CD4-positive, CD25-positive, alpha-beta regulatory T cell (primary cell): ENCODE measurements around the gene RCN2. TPM values are rescaled to one million over a fixed set of nuclear protein-coding genes. Genes with fewer than 3 reads are reported as not detected.

Source experiments
- ATAC-seq, 2 donors: fragments of 150-1000 bp; cut with Tn5 transposase; one replicate each; pipeline ENCODE4 v1.10.0; 2021; ENCODE audit warnings: low read depth in 2 of 2, moderate number of reproducible peaks in 2 of 2, moderate library complexity in 1 of 2
- DNase-seq, 3 donors: peaks; one replicate each; pipeline versions ENCODE4 v3.0.0 to v3.0.0-alpha.2; 2012 to 2022; ENCODE audit warnings: mixed read lengths in 1 of 3
- H3K27ac ChIP-seq: one replicate; pipeline ENCODE4 v1.7.0; 2013; ENCODE audit warnings: mild to moderate bottlenecking, low read length; ENCODE audit not compliant: insufficient read depth, poor library complexity, severe bottlenecking
- H3K27me3 ChIP-seq: one replicate; pipeline ENCODE4 v1.7.0; 2013; ENCODE audit warnings: low read length; ENCODE audit not compliant: control insufficient read depth, insufficient read depth
- H3K36me3 ChIP-seq: one replicate; pipeline ENCODE4 v1.7.0; 2013; ENCODE audit warnings: mild to moderate bottlenecking, low read length, moderate library complexity; ENCODE audit not compliant: control insufficient read depth, insufficient read depth
- H3K4me1 ChIP-seq: 2 replicates; pipeline ENCODE4 v1.7.0; 2013; ENCODE audit warnings: mild to moderate bottlenecking, low read length; ENCODE audit not compliant: insufficient read depth, control insufficient read depth, poor library complexity, severe bottlenecking
- H3K4me3 ChIP-seq: one replicate; pipeline ENCODE4 v1.7.0; 2013; ENCODE audit warnings: low read depth, mild to moderate bottlenecking, low read length, moderate library complexity
- H3K9me3 ChIP-seq, 2 experiments: 1 replicate in 1 of 2; 2 replicates in 1 of 2; pipeline ENCODE4 v1.7.0; 2013; ENCODE audit warnings: low read length in 2 of 2, mild to moderate bottlenecking in 1 of 2, moderate library complexity in 1 of 2; ENCODE audit not compliant: control insufficient read depth in 2 of 2
- H3K27ac Mint-ChIP-seq, 3 donors: one replicate each; pipeline ENCODE4 v1.8.0; 2020 to 2022; ENCODE audit warnings: mild to moderate bottlenecking in 3 of 3, mixed read lengths in 3 of 3, moderate library complexity in 2 of 3
- H3K27me3 Mint-ChIP-seq: one replicate; pipeline ENCODE4 v1.8.0; 2022; ENCODE audit warnings: mild to moderate bottlenecking, mixed read lengths
- H3K36me3 Mint-ChIP-seq: one replicate; pipeline ENCODE4 v1.8.0; 2020; ENCODE audit warnings: mixed read lengths
- H3K4me1 Mint-ChIP-seq, 4 donors: one replicate each; pipeline ENCODE4 v1.8.0; 2020 to 2022; ENCODE audit warnings: mixed read lengths in 4 of 4, mild to moderate bottlenecking in 1 of 4
- H3K4me3 Mint-ChIP-seq, 4 donors: one replicate each; pipeline ENCODE4 v1.8.0; 2020 to 2022; ENCODE audit warnings: mild to moderate bottlenecking in 4 of 4, mixed read lengths in 4 of 4, moderate library complexity in 3 of 4
- H3K9me3 Mint-ChIP-seq, 7 donors: one replicate each; pipeline ENCODE4 v1.8.0; 2020 to 2022; ENCODE audit warnings: mixed read lengths in 7 of 7, mild to moderate bottlenecking in 3 of 7, moderate library complexity in 2 of 7
- polyA plus RNA-seq, 4 donors: library from polyadenylated mRNA; unstranded; fragments of 300-500 nt; fragmentation: Illumina TruSeq; gene quantifications; one replicate each; pipeline ENCODE4 v1.2.3, GENCODE V29; 2021
- total RNA-seq: library from RNA; stranded (reverse); gene quantifications from one replicate; pipeline ENCODE4 v1.2.3, GENCODE V29; 2022

The RCN2 gene
- total and polyA plus RNA-seq, 5 donors from 2014 or later: 17.3 to 47.3 (median 39.5) TPM

- H3K9me3 Mint-ChIP-seq: no peaks in the 10 kb centered on the region
- no peaks in the 10 kb centered on the region for H3K27me3 ChIP-seq
Observed at GRCh38 chr15:76998663-76999285, 67.2 kb downstream of the RCN2 start.

GRCh38 chr15:76999996-77000395 lies 68.4 kb downstream of the RCN2 start:
- H3K27ac ChIP-seq: peak overlapping the region; percentile 53
- H3K4me3 Mint-ChIP-seq: peak overlapping the region in 2 of 4 donors; percentile 11 to 79
- peaks cover 5% of the 10 kb centered on the region for H3K36me3 Mint-ChIP-seq

More at GRCh38 chr15:76998663-76999285, 67.2 kb downstream of the RCN2 start:
- H3K27ac Mint-ChIP-seq: peak overlapping the region; percentile 90 to 96 (median 93)
- peak overlapping the region; percentile 70 for H3K4me3 ChIP-seq
- DNase-seq (no peak), ATAC-seq (no peak)
- H3K4me3 Mint-ChIP-seq: peak overlapping the region; percentile 79 to 97 (median 94)
- no peaks in the 10 kb centered on the region for H3K9me3 ChIP-seq
- peaks cover 18 to 89% (median 50%) of the 10 kb centered on the region in 4 donors for H3K4me1 Mint-ChIP-seq
- H3K36me3 ChIP-seq: peaks cover 17% of the 10 kb centered on the region
- H3K27ac ChIP-seq: peak overlapping the region; percentile 87
- H3K4me1 ChIP-seq: peaks cover 97% of the 10 kb centered on the region
- H3K36me3 Mint-ChIP-seq: no peaks in the 10 kb centered on the region
- H3K27me3 Mint-ChIP-seq: no peaks in the 10 kb centered on the region

GRCh38 chr15:77001351-77001750 lies 69.8 kb downstream of the RCN2 start:
- H3K36me3 Mint-ChIP-seq: peaks cover 11% of the 10 kb centered on the region
- peaks cover 32 to 94% (median 67%) of the 10 kb centered on the region in 4 donors for H3K4me1 Mint-ChIP-seq
- H3K4me3 Mint-ChIP-seq: peak overlapping the region in 2 of 4 donors; percentile 33 to 52
- H3K27ac Mint-ChIP-seq: peak overlapping the region in 1 of 3 donors; percentile 84
- no peaks in the 10 kb centered on the region for H3K27me3 Mint-ChIP-seq
- DNase-seq (no peak), ATAC-seq (no peak)
- H3K9me3 Mint-ChIP-seq: peaks cover 0 to 3% (median 0%) of the 10 kb centered on the region in 7 donors
- H3K4me1 ChIP-seq: peaks cover 81% of the 10 kb centered on the region
- H3K36me3 ChIP-seq: peaks cover 17% of the 10 kb centered on the region
- no peak overlapping the region for H3K4me3 ChIP-seq
- H3K27ac ChIP-seq: peak overlapping the region; percentile 49
- no peaks in the 10 kb centered on the region for H3K27me3 ChIP-seq
- no peaks in the 10 kb centered on the region for H3K9me3 ChIP-seq

More at GRCh38 chr15:76999996-77000395, 68.4 kb downstream of the RCN2 start:
- no peaks in the 10 kb centered on the region for H3K27me3 Mint-ChIP-seq
- H3K4me1 ChIP-seq: peaks cover 92% of the 10 kb centered on the region
- peak overlapping the region in 1 of 3 donors; percentile 47 for H3K27ac Mint-ChIP-seq
- ATAC-seq: no peak
- H3K9me3 ChIP-seq: no peaks in the 10 kb centered on the region
- H3K27me3 ChIP-seq: no peaks in the 10 kb centered on the region
- H3K4me1 Mint-ChIP-seq: peaks cover 22 to 90% (median 55%) of the 10 kb centered on the region in 4 donors
- DNase-seq: no peak
- peak overlapping the region; percentile 15 for H3K4me3 ChIP-seq
- H3K9me3 Mint-ChIP-seq: peaks cover 0 to 3% (median 0%) of the 10 kb centered on the region in 7 donors
- peaks cover 17% of the 10 kb centered on the region for H3K36me3 ChIP-seq

GRCh38 chr15:77001966-77002365 lies 70.4 kb downstream of the RCN2 start:
- ATAC-seq: no peak

GRCh38 chr15:77002436-77002835 lies 70.9 kb downstream of the RCN2 start:
- peaks cover 76% of the 10 kb centered on the region for H3K4me1 ChIP-seq
- H3K4me3 Mint-ChIP-seq: peak overlapping the region; percentile 51 to 84 (median 80)
- peaks cover 17% of the 10 kb centered on the region for H3K36me3 ChIP-seq
- no peaks in the 10 kb centered on the region for H3K27me3 Mint-ChIP-seq
- peaks cover 11% of the 10 kb centered on the region for H3K36me3 Mint-ChIP-seq
- H3K4me1 Mint-ChIP-seq: peaks cover 32 to 96% (median 68%) of the 10 kb centered on the region in 4 donors
- H3K27me3 ChIP-seq: no peaks in the 10 kb centered on the region
- ATAC-seq (no peak), DNase-seq (no peak)
- H3K9me3 ChIP-seq: no peaks in the 10 kb centered on the region
- H3K9me3 Mint-ChIP-seq: peaks cover 0 to 3% (median 0%) of the 10 kb centered on the region in 7 donors
- peak overlapping the region; percentile 74 for H3K27ac ChIP-seq
- peak overlapping the region; percentile 53 for H3K4me3 ChIP-seq
- H3K27ac Mint-ChIP-seq: peak overlapping the region; percentile 62 to 96 (median 91)

More at GRCh38 chr15:77001966-77002365, 70.4 kb downstream of the RCN2 start:
- H3K4me1 Mint-ChIP-seq: peaks cover 32 to 99% (median 72%) of the 10 kb centered on the region in 4 donors
- peak overlapping the region; percentile 53 for H3K4me3 ChIP-seq
- H3K27ac ChIP-seq: peak overlapping the region; percentile 74
- peak overlapping the region; percentile 81 to 96 (median 84) for H3K27ac Mint-ChIP-seq
- peak overlapping the region in 3 of 4 donors; percentile 9 to 84 (median 52) for H3K4me3 Mint-ChIP-seq
- no peaks in the 10 kb centered on the region for H3K9me3 ChIP-seq
- H3K27me3 Mint-ChIP-seq: no peaks in the 10 kb centered on the region
- H3K36me3 Mint-ChIP-seq: peaks cover 11% of the 10 kb centered on the region
- no peak for DNase-seq
- H3K27me3 ChIP-seq: no peaks in the 10 kb centered on the region
- H3K9me3 Mint-ChIP-seq: peaks cover 0 to 3% (median 0%) of the 10 kb centered on the region in 7 donors
- H3K36me3 ChIP-seq: peaks cover 17% of the 10 kb centered on the region
- H3K4me1 ChIP-seq: peaks cover 77% of the 10 kb centered on the region

- peak overlapping the region; percentile 53 for H3K4me3 ChIP-seq
- H3K4me1 ChIP-seq: peaks cover 69% of the 10 kb centered on the region
- peak overlapping the region; percentile 74 for H3K27ac ChIP-seq
- Mint-ChIP-seq H3K9me3 (peaks cover 0 to 3% (median 0%) of the 10 kb centered on the region in 7 donors), H3K27me3 (no peaks in the 10 kb centered on the region), H3K4me1 (peaks cover 32 to 91% (median 65%) of the 10 kb centered on the region in 4 donors), H3K36me3 (peaks cover 11% of the 10 kb centered on the region), H3K27ac (peak overlapping the region; percentile 62 to 96 (median 91)), H3K4me3 (peak overlapping the region; percentile 51 to 84 (median 80))
- DNase-seq: peak; percentile 27 to 83 (median 48)
- H3K27me3 ChIP-seq: no peaks in the 10 kb centered on the region
- H3K36me3 ChIP-seq: peaks cover 21% of the 10 kb centered on the region
- H3K9me3 ChIP-seq: no peaks in the 10 kb centered on the region
- ATAC-seq: peak; percentile 87
Observed at GRCh38 chr15:77002954-77003912, 71.7 kb downstream of the RCN2 start.
